ENCODE measurements around the gene UBL4B. TPM values are rescaled to one million over a fixed set of nuclear protein-coding genes. Genes with fewer than 3 reads are reported as not detected.
"Not testable (repeated sequence)": the region's sequence is repeated elsewhere in the genome, so short reads cannot be mapped to it uniquely, and the experiment has no call there.

The UBL4B gene, protein sequence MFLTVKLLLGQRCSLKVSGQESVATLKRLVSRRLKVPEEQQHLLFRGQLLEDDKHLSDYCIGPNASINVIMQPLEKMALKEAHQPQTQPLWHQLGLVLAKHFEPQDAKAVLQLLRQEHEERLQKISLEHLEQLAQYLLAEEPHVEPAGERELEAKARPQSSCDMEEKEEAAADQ
- total RNA-seq: not detected

GRCh38 chr1:110112143-110112542 is at the start of gene UBL4B:
Gene UBL4B (plus strand): TSS chr1:110112443. CDS start chr1:110112535, 92 bp downstream.
- ChIA-PET POLR2A (no interaction called here), CTCF (interaction anchor here (0.7 to 2.8 kb wide), 2 partner anchors 59 to 653 kb away, joined by 3 to 9 read pairs; no protein-coding TSS in a partner anchor)

GRCh38 chr1:110062612-110063011 is 49.6 kb upstream of the UBL4B start:
- ChIA-PET POLR2A (no interaction called here), CTCF (interaction anchor here (0.6 to 1.4 kb wide), 3 partner anchors 9 to 42 kb away, joined by 3 to 6 read pairs (median 3); no protein-coding TSS in a partner anchor)

DNA sequence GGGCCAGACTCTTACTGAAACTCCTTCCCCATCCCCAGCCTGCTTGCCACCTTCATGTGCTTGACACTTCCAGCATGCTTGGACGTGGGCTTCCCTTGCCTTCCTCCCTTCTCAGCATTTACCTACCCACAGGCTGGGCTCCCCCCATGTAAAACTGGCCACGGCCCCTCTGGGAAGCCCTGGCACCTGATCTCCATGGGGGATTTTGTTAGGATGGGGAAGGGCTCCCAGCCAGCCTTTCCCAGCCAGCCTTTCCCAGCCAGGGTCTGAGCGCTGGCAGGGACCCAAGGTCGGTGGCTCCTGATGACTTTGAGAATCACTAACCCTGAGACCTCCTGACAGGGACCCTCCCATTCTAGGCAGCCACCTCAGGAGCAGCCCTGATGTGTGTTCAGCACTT is 48.5 kb upstream of the UBL4B start:
- ChIA-PET POLR2A (no interaction called here), CTCF (interaction anchor here (1.8 kb wide), 1 partner anchor 10 kb away, joined by 6 read pairs; no protein-coding TSS in a partner anchor)

DNA sequence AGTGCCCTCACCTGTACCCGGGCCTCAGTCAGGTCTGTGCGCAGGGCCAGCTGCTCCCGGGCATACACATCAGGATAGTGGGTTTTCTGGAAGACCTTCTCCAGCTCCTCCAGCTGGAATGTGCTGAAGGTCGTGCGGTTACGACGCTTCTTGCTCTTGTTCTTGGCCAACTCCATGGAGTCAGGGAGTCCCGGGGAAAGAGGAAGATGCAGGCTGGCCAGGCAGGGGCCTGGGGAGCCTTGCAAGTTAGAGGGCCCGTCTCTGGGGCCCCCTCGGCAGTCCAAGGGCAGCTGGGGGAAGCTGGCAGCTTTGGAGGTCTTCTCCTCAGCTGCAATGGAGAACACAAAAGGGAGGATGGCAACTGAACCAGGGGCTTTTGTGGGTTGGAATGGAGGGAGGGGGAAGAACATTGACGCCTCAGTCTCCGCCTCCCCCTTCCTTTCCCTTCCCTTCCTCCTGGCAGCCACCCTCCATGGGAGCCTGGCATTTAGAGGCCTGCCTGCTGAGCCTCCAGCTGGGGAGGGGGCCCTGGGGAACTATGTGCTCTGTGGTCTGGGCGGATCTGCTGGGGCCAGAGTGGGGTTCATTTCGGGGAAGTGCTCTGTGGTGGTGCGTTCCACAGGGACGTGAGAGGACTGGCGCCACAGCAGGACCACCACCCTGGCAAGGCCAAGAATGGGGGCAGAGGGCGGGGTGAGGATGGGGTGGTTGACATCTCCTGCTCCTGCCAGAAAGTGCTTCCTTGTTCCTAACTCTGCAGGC is 47.5 kb upstream of the UBL4B start:
- ChIA-PET CTCF (interaction anchor here (1.8 kb wide), 1 partner anchor 11 kb away, joined by 6 read pairs; no protein-coding TSS in a partner anchor), POLR2A (no interaction called here)

DNA sequence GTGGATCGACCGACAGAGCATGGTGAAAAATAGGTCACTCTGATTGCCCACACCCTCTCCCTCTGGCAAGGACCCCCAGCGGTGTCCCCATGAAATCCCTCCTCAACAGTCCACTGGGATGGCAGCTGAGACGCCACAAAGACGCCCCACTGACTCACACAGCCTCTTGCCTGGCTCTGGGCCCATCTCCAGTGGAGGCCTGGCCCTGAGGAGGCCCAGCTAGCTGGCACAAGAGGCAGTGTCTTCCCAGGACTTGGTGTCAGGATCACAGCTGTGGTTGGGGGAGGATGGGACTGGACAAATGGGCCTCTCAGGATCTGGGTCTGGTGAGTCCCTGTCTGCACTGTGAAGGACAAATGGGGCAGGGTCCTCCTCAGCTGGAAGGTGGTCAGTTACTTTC is 46.4 kb upstream of the UBL4B start:
- POLR2A ChIA-PET: no interaction called here
- CTCF ChIA-PET: interaction anchor here (1.9 kb wide), 1 partner anchor 22 kb away, joined by 9 read pairs; no protein-coding TSS in a partner anchor

DNA sequence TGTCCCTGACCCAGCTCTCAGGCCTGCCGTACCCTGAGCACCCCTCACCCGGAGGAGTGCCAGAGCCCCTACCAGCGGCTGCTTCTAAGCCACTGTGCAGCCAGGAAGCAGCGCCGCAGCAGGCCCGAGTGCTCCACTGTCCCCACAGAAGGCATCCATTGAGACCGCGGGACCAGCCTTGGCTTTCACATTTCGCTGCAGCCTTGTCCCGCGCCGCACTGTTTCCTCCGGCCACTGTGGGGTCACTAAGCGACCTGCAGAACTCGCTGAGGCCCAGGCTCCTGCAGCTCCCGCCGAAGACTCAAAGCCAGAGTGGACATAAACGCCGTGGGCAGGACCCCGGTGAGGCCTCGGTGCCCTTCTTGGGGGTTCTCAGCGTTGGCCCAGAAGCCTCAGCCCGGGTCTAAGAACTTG is 44.8 kb upstream of the UBL4B start:
- POLR2A ChIA-PET: no interaction called here
- CTCF ChIA-PET: interaction anchor here (0.8 to 1.9 kb wide), 4 partner anchors 15 to 38 kb away, joined by 3 to 9 read pairs (median 4); no protein-coding TSS in a partner anchor

- POLR2A ChIA-PET: interaction anchor here (0.6 kb wide), 1 partner anchor 30 kb away, joined by 3 read pairs; no protein-coding TSS in a partner anchor
Observed at GRCh38 chr1:110067893-110068645, 44.2 kb upstream of the UBL4B start.

DNA sequence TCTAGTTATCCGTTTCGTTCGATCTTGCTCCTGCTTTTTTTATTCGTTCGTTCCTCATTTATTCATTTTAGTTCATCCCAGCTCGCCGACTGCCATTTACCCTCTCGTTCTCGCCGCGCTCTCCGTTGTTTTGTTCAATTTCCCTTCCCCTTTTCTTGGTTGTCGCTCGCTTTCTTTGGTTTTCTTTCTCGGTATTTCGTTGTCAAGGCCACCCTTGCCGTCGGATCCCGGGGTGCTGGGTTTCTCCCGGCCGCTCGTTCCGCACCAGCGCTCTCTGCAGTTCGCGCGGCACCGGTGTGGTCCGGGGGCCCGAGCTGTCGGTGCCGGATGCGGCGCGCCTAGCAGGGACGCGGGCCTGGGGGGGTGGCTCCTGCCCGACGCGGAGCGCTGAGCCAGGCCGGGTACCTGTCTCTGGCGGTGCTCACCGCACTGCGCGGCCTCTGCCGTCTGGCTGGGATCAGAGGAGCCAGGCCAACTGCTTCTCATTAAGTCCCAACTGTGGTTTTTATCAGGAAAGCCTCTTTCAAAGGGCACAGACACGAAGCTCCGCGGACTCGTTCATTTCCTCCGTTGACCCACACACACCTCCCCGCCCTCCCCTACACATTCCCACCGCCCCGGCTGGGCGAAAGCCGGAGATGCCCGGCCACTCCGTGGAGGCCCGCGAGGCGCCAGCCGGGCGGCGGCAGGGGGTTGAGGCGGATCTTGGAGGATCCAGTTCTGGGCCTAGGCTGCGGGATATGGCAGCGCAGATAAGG is 43.4 kb upstream of the UBL4B start:
- ChIA-PET CTCF (interaction anchor here (0.9 to 1.6 kb wide), 3 partner anchors 9 to 47 kb away, joined by 5 to 6 read pairs (median 6); no protein-coding TSS in a partner anchor), POLR2A (interaction anchor here (0.6 kb wide), 1 partner anchor 31 kb away, joined by 3 read pairs; no protein-coding TSS in a partner anchor)

More at GRCh38 chr1:110067893-110068645, 44.2 kb upstream of the UBL4B start:
- CTCF ChIA-PET: interaction anchor here (1.3 to 1.7 kb wide), 4 partner anchors 8 to 39 kb away, joined by 4 to 6 read pairs (median 6); no protein-coding TSS in a partner anchor

- POLR2A ChIA-PET: no interaction called here
- CTCF ChIA-PET: interaction anchor here (0.9 to 1.6 kb wide), 4 partner anchors 10 to 46 kb away, joined by 5 to 6 read pairs (median 6); no protein-coding TSS in a partner anchor
Observed at GRCh38 chr1:110069404-110070281, 42.6 kb upstream of the UBL4B start.

- POLR2A ChIA-PET: no interaction called here
Observed at GRCh38 chr1:110070282-110070669, 42.0 kb upstream of the UBL4B start.

DNA sequence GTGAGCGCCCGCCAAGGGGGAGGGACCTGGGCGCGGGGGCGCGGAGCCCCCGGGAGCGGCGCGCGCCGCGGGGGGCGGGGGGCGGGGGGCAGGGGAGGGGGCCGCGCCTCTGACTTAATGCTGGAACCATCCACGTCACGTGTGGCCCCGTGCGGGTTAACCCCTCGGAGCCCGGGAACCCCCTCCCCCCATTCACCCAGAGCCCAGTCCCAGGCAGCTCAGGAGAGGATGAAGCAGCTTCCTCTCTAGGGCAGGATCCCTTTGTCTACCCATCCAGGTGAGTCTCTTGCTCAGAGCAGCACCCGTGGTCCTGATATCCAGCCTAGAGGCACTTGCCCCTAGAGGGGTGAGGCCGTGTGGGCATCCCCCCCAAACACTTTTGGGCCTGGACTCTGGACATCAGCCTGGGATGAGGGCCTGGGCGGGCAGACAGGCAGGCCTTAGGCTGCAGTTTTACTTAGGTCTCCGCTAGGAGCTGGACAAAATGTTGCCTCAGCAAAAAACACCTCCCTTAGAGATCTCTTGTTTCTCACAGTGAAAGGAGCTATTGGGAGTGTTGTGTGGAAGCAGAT is 41.5 kb upstream of the UBL4B start, which contains the start of gene ALX3:
Gene ALX3, minus strand, starts transcription at position 2 of the 572 bp plus-strand sequence. CDS start 60 bp downstream, outside the sequence.
- CTCF ChIA-PET: interaction anchor here (0.5 to 1.8 kb wide), 4 partner anchors 17 to 102 kb away, joined by 3 to 11 read pairs (median 4); no protein-coding TSS in a partner anchor
- POLR2A ChIA-PET: interaction anchor here (0.5 kb wide), 1 partner anchor 791 kb away, joined by 3 read pairs; no protein-coding TSS in a partner anchor

More at GRCh38 chr1:110070282-110070669, 42.0 kb upstream of the UBL4B start:
- CTCF ChIA-PET: interaction anchor here (1.6 to 1.8 kb wide), 3 partner anchors 16 to 35 kb away, joined by 3 to 11 read pairs (median 5); no protein-coding TSS in a partner anchor

GRCh38 chr1:110074166-110074565 is 38.1 kb upstream of the UBL4B start:
- ChIA-PET CTCF (interaction anchor here (1.5 to 2.2 kb wide), 2 partner anchors 14 kb away, joined by 6 to 7 read pairs; no protein-coding TSS in a partner anchor), POLR2A (no interaction called here)

DNA sequence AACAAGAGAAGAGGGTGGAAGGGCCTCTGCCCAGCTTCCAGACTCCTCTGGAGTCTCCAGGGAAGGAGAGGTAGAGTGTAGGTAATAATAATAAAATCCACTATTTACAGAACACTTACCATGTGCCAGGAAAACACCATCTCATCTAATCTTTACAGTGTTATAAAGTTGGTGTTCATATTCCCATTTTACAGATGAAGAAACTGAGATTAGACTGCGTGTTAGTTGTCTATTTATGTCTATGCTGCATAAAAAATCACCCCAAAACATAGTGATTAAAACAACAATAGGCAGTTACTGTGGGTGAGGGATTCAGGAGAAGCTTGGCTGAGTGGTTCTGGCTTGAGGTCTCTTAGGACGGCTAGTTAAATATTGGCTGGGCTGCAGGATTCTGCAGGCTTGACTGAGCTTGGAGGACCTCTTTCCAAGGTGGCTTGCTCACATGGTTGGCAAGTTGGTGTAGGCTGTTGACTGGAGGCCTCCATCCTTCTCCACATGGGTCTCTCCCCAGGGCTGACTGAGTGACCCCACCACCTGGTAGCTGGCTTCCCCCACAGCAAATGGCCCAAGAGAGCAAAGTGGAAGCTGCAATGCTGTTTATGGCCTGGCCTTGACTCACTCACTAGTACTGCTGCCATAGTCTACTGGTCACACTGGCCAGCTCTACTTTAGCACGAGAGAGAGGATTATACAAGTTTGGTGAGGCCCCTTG is 35.3 kb upstream of the UBL4B start:
- ChIA-PET POLR2A (no interaction called here), CTCF (interaction anchor here (1.2 to 1.7 kb wide), 2 partner anchors 11 to 437 kb away, joined by 3 to 8 read pairs; no protein-coding TSS in a partner anchor)

DNA sequence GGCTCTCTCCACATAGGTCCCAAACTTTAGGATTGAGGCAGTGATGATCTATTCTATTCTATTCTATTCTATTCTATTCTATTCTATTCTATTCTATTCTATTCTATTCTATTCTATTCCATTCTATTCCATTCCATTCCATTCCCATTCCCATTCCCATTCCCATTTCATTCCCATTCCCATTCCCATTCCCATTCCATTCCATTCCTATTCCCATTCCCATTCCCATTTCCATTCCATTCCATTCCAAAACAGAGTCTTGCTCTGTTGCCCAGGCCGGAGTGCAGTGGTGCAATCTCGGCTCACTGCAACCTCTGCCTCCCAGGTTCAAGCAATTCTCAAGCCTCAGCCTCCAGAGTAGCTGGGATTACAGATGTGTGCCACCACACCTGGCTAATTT is 32.2 kb upstream of the UBL4B start:
- CTCF ChIA-PET: not testable (repeated sequence)

DNA sequence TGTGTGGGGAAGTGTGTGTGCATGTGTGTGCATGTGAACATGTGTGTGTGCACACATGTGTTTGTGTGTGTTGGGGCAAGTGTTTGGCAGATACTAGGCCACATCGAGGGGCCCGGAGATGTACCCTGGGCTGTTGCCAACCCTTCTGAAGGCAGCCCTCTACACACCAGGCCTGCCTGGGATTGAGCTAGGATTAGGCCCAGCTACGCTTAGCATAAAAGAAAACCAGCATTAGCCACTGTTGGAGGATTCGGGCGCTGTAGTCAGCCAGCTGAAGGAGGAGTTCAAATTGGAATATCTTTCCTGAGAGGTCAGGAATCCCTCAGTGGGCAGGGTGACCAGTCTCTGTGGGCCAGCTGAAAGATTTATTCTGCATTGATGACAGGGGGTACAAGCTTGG is 31.2 kb upstream of the UBL4B start:
- CTCF ChIA-PET: interaction anchor here (0.9 to 1.1 kb wide), 2 partner anchors 11 to 27 kb away, joined by 3 to 4 read pairs; no protein-coding TSS in a partner anchor
- POLR2A ChIA-PET: no interaction called here

More for the DNA sequence above, 32.2 kb upstream of the UBL4B start:
- POLR2A ChIA-PET: not testable (repeated sequence)

- CTCF ChIA-PET: interaction anchor here (0.8 to 2.2 kb wide), 4 partner anchors 13 to 29 kb away, joined by 4 to 6 read pairs (median 4); no protein-coding TSS in a partner anchor
- POLR2A ChIA-PET: no interaction called here
Observed at GRCh38 chr1:110082477-110082876, 29.8 kb upstream of the UBL4B start.
